Measurements from ENCODE around the gene MYB. TPM values are rescaled to one million over a fixed set of nuclear protein-coding genes. Genes with fewer than 3 reads are reported as not detected.

MYB gene
- total RNA-seq, 1 experiment from 2014 or later = 8.3 TPM

DNA sequence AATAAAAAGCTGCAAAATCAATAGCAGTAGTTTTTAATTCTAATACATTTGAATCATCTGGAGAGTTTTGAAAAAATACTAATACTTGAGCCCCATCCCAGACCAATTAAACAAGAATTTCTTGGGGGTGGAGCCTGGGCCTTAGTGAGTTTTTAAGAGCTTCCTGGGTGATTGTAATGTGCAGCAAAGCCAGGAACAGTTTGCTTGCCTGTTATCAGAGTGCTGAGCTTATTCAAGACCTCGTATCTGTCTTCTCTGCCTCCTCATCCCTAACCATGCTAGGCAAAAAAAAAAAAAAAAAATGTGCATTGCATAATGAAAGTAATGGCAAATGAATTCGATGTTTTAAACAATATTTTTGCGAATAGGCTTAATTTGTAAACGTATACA lies 36.4 kb upstream of the MYB start:
- no peak overlapping the region for H3K27ac ChIP-seq (ENCODE audit: low read depth, low read length, poor library complexity, severe bottlenecking)
- intact Hi-C loops (cut with micrococcal nuclease; ENCODE audit: unreplicated experiment) = loop anchor here (1.0 to 2.0 kb wide), 2 partner anchors 278 to 295 kb away; no protein-coding TSS in a partner anchor
- BruUV-seq (replicated peaks) = no TSS peak
- DNase-seq (ENCODE audit: low spot score) = peak; percentile 22
- peaks cover 13% of the 10 kb centered on the region for H3K4me1 ChIP-seq (ENCODE audit: insufficient read depth, low read length, poor library complexity, severe bottlenecking)
- H3K4me3 ChIP-seq (ENCODE audit: low read depth, low read length, poor library complexity, severe bottlenecking) = no peak overlapping the region
- POLR2A ChIA-PET (ENCODE audit: low non-redundant PET) = no interaction called here
- no peaks in the 10 kb centered on the region for H3K36me3 ChIP-seq (ENCODE audit: insufficient read depth, low read length, poor library complexity, severe bottlenecking)
- no peaks in the 10 kb centered on the region for H3K9me3 ChIP-seq (ENCODE audit: low read depth, low read length, poor library complexity, severe bottlenecking)
- no peaks in the 10 kb centered on the region for H3K27me3 ChIP-seq (replicated peaks; ENCODE audit: insufficient read depth, low read depth, low read length, poor library complexity)
- TF ChIP-seq EZH2 (IDR thresholded peaks at IDR 0.05; ENCODE audit: borderline replicate concordance, low read depth, low read length, poor library complexity, severe bottlenecking) (no peak), CTCF (conservative IDR thresholded peaks at IDR 0.05; ENCODE audit: low read depth, low read length) (no peak)
- CTCF ChIA-PET = interaction anchor here (0.6 to 1.2 kb wide), 5 partner anchors 18 to 293 kb away, joined by 5 to 9 read pairs (median 6); no protein-coding TSS in a partner anchor

GRCh38 chr6:135145063-135145800 lies 35.9 kb upstream of the MYB start:
- Histone ChIP-seq H3K27ac (ENCODE audit: low read depth, low read length, poor library complexity, severe bottlenecking) (no peak overlapping the region), H3K4me3 (ENCODE audit: low read depth, low read length, poor library complexity, severe bottlenecking) (no peak overlapping the region), H3K36me3 (ENCODE audit: insufficient read depth, low read length, poor library complexity, severe bottlenecking) (no peaks in the 10 kb centered on the region), H3K9me3 (ENCODE audit: low read depth, low read length, poor library complexity, severe bottlenecking) (no peaks in the 10 kb centered on the region), H3K27me3 (replicated peaks; ENCODE audit: insufficient read depth, low read depth, low read length, poor library complexity) (no peaks in the 10 kb centered on the region), H3K4me1 (ENCODE audit: insufficient read depth, low read length, poor library complexity, severe bottlenecking) (peaks cover 13% of the 10 kb centered on the region)
- TF ChIP-seq CTCF (conservative IDR thresholded peaks at IDR 0.05; ENCODE audit: low read depth, low read length) (peak; percentile 79), EZH2 (IDR thresholded peaks at IDR 0.05; ENCODE audit: borderline replicate concordance, low read depth, low read length, poor library complexity, severe bottlenecking) (no peak)
- BruUV-seq (replicated peaks) = no TSS peak
- CTCF ChIA-PET = interaction anchor here (0.8 kb wide), 1 partner anchor 18 kb away, joined by 7 read pairs; no protein-coding TSS in a partner anchor
- peak; percentile 56 for DNase-seq (ENCODE audit: low spot score)
- POLR2A ChIA-PET (ENCODE audit: low non-redundant PET) = no interaction called here
- intact Hi-C loops (cut with micrococcal nuclease; ENCODE audit: unreplicated experiment) = loop anchor here (1.0 to 2.0 kb wide), 2 partner anchors 278 to 294 kb away; no protein-coding TSS in a partner anchor

- Histone ChIP-seq H3K4me3 (ENCODE audit: low read depth, low read length, poor library complexity, severe bottlenecking) (no peak overlapping the region), H3K27ac (ENCODE audit: low read depth, low read length, poor library complexity, severe bottlenecking) (no peak overlapping the region), H3K4me1 (ENCODE audit: insufficient read depth, low read length, poor library complexity, severe bottlenecking) (peaks cover 13% of the 10 kb centered on the region), H3K27me3 (replicated peaks; ENCODE audit: insufficient read depth, low read depth, low read length, poor library complexity) (no peaks in the 10 kb centered on the region), H3K9me3 (ENCODE audit: low read depth, low read length, poor library complexity, severe bottlenecking) (no peaks in the 10 kb centered on the region), H3K36me3 (ENCODE audit: insufficient read depth, low read length, poor library complexity, severe bottlenecking) (no peaks in the 10 kb centered on the region)
- no TSS peak for BruUV-seq (replicated peaks)
- TF ChIP-seq EZH2 (IDR thresholded peaks at IDR 0.05; ENCODE audit: borderline replicate concordance, low read depth, low read length, poor library complexity, severe bottlenecking) (no peak), CTCF (conservative IDR thresholded peaks at IDR 0.05; ENCODE audit: low read depth, low read length) (no peak)
- ChIA-PET CTCF (no interaction called here), POLR2A (ENCODE audit: low non-redundant PET) (no interaction called here)
- peak; percentile 51 for DNase-seq (ENCODE audit: low spot score)
- intact Hi-C loops (cut with micrococcal nuclease; ENCODE audit: unreplicated experiment) = no loop called here
Measured at GRCh38 chr6:135146162-135146934, 34.8 kb upstream of the MYB start.
